GM18861 (cell line): ENCODE data around the gene TTLL11.

Experiments used
- ATAC-seq: cut with Tn5 transposase; IDR thresholded peaks from one replicate; pipeline ENCODE4 v1.9.1; 2021; ENCODE audit not compliant: unreplicated experiment

The TTLL11 gene

GRCh38 chr9:121838746-121839669 is 254.1 kb downstream of the TTLL11 start:
- ATAC-seq, result no peak

GRCh38 chr9:121837113-121837961 is 255.8 kb downstream of the TTLL11 start:
- ATAC-seq, result no peak

DNA sequence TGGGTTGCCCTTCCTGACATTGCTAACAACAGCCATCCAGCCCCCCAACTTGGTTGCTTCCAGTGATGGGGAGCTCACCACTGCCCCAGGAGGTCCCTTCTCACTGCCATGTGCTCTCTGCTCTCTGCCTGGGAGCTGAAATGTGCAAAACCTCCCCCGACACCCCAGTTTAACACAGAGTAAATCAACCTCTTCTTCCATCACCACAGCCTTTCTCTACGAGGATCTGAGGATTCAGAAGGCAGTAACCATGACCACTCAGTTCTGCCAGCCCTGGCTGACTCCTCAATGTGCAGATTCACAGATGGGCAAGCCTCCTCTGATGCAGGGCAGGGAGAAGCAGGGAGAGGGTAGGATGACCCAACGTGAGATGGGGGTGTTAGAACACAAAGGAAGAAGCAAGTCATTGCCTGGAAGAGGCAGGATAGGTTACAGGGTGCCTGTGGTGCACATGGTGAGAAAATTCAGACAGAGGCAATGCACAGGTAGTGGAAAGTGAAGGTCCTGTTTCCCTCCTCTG is 256.7 kb downstream of the TTLL11 start:
- no peak for ATAC-seq

DNA sequence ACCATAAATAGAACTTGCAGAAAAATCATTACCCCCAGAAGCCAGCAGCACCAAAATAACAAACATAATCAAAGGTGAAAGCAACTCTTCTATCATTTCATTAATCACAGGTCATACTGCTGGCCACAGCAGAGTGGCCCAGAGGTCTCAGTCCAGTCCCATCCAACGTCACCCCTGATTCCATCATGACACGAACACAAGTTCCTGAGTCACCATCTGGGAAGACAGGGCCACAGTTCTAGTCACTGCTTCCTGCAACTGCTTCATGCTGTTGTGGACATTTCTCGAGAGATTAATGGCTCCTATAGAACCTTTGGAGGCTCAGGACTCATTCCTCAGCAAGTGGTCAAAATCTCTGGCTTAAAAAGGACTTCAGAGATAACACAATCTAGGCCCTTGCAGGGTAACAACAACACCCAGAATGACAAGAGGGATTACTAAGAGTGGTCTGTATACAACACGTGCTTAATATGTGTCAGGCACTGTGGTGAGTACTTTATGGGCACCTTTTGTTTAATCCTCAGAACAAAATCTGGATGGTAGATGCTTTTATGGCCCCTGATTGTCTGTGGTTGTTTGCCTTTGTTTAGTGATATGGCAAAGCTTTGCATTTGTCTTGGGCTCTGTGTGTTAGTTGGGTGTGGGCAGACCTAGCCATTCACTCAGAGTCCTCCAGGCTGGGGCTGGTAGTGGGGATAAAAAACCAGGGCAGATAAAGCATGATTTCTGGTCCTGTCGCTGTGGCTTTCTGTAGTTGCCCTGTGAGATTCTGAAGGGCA is 257.3 kb downstream of the TTLL11 start:
- no peak for ATAC-seq

DNA sequence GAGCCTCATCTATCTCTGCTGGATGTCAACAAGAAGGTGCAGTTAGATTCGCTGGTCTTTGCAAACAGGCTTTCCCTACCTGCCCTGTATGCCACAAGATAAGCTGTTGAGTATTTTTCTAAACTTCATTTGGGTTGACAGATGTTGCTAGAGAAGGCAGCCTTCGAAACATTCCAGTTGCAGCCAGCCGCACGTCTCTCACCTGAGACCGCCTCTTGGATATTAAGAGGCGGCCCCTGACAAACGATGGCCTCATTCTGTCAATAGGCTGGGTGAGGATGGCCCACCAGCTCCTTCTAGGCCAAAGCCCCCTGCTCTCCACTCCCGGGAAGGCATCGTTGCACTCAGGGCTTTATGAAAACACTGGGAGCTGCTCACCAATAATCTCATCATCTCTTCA is 260.0 kb downstream of the TTLL11 start:
- ATAC-seq, result no peak

- no peak for ATAC-seq
These were observed 261.2 kb downstream of the TTLL11 start for GRCh38 chr9:121831869-121832268.

GRCh38 chr9:121830441-121831140 is 262.5 kb downstream of the TTLL11 start:
- ATAC-seq, result no peak

- ATAC-seq, result no peak
These were observed 265.7 kb downstream of the TTLL11 start for GRCh38 chr9:121827251-121827967.

GRCh38 chr9:121826711-121827110 is 266.4 kb downstream of the TTLL11 start:
- no peak for ATAC-seq

- ATAC-seq, result no peak
These were observed 267.9 kb downstream of the TTLL11 start for GRCh38 chr9:121825031-121825691.

DNA sequence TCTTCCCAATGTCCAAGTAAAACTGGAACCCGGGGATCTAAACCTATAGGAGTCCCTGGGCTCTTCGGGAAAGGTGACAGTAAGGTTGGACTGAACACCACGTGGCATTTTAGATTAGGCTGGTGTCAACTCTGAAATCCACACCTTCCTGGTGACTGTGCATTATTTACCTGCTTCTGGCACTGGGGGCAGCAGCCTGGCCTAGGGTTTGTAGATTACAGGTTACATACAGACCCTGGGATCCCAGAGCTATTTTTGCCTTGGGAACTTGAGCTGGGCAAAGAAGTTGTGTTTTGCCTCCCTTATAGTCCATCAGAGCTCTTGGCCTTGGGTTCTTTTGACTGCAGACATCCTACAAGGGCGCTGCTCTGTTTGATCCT is 268.5 kb downstream of the TTLL11 start:
- ATAC-seq, result no peak

DNA sequence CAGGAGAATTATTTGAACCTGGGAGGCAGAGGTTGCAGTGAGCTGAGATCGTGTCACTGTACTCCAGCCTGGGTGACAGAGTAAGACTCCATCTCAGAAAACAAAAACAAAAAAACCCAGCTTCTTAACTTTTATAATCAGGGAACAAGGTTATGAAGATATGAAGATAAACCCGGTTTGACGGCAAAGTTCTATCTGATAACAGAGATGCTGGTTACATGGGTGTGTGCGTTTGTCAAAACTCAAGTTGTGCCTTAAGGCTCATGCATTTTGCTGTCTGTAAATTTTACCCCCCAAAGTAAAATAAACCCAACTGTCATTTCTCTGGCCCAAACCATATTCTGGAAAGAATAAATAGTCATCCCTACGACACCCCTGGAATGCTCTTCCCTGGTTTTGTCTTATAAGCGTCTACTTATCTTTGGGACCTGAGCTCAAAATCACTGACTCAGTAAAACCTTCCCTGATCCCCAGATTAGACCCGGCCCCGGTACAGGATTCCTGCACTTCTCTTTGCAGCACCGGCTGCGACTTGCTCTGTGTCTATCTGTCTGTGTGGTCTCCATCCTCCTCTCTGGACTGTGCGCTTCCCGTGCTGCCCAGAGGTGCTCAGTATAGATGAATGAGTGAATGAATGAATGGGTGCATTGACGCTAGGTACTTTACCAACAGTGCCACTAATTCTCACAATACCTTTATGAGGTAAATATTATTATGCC is 269.5 kb downstream of the TTLL11 start:
- no peak for ATAC-seq

DNA sequence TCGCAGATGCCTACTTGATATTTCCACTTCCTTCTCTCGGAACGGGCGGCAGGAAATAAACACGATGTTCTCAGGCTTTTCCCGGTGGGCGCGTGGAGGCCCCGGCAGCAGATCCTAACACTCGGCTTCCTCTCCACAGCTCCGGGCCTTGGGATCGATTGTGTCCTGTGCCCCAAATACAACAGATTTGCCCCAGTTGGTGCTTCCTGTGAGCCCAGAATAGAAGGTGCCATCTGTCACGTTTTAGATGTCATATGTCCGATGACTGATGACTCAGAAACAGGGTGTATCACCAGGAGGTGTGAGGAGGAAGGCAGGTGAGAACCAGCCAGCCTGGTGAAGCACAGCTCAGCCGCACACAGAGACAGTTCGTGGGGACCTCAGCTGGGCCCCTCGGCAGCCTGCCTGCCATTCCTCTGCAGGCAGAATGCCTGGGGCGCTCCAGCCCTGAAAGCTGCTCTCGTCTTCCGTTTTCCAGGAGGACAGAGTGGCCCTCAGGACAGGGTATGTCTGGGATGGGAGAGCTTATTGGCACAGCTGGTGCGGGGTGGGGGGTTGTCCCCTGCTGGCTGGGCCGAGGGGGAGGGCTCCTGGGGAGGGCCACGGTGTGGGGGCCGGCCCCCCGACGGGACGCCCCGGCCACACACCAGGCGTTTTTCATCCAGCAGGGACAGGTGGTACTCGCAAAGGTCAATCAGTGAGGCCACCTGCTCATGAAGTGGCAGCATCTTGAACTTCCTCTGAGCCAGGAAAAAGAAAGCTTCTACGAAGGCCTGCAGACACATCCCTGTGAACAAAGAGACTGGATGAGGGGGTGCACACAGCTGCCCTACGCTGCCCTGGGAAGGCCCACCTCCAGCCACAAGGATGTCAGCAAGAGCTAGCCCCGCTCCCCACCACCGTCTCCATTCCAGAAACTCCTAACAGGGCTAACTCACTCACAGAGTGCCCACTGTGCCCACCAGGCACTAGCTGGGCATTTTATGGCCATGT is 270.7 kb downstream of the TTLL11 start:
- ATAC-seq, result no peak

DNA sequence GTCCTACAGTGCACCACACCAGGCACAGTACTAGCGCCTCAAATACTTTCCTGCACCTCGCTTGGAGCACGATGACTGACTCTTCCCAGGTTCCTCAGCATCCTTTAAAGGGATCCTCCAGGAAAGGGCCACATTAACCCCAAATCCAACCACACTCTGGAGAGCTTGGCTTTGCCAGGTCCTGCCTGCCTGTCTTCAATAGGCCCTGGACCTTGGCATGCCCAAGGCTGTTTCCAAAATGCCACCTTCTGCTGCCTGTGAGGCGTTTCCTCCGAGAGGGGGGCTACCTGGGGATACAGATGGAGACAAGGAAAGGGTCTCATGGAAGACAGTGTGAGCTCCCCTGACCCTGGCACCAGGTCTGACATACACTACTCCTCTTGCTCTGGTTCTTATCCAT is 271.8 kb downstream of the TTLL11 start:
- no peak for ATAC-seq

- no peak for ATAC-seq
These were observed 272.7 kb downstream of the TTLL11 start for GRCh38 chr9:121820286-121821005.

DNA sequence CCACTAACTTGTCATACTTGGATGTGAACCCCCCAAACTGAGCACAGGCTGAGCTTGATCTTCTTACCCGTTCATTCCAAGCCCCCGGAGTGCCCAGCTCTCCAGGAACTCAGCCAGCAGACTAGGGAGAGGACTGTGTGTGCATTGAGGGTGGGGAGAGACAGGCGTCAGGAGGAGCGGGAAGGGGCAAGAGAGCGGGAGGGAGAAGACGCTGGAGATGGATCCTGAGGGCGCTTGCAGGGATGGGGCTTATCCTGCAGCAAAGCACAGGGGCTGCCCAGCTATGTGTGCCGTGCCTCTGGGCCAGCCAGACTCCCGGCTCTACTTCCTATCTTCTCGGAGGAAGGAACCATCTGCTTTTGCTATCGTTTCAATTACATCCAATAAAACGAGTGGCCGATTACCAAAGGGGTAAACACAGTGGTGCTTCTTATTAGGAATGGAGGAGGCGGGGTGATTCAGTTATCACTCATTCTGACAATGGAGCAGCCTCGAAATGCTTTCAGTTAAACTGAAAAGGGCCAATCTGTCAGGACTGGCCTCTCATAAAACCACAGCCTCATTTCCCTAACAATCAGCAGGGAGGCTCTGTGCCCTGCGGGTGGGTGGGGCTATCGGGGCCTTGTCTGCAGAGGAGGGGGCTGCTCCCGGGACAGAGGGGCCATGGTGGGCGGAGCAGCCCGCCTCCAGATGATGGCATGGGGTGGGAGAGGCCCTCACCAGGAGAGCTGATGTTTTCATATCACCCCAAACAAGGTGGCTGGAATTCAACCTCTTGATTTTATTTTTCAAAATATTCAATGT is 273.5 kb downstream of the TTLL11 start:
- ATAC-seq, result no peak
